HepG2 (cell line): ENCODE results near the gene ROS1.

Source experiments
- CC2D1A ChIP-seq: sonication (generic); formaldehyde crosslinking; IDR thresholded peaks from 2 replicates; pipeline ENCODE4 v1.8.1; 2023; ENCODE audit warnings: mild to moderate bottlenecking, missing genetic modification reagents
- CEBPB ChIP-seq: IDR thresholded peaks from 2 replicates; pipeline ENCODE4 v1.6.1; 2011; ENCODE audit warnings: low read depth, low read length, improper control_type of control experiment, borderline replicate concordance
- FOXA1 ChIP-seq, 2 experiments: fragments of 450-650 bp in 1 of 2; sonication (generic) in 1 of 2; formaldehyde crosslinking in 1 of 2; IDR thresholded peaks; 2 replicates each; pipeline versions ENCODE4 v1.4.0 to v1.6.1; 2016 to 2020; ENCODE audit warnings: missing genetic modification reagents in 1 of 2
- PRMT3 ChIP-seq: sonication (generic); formaldehyde crosslinking; IDR thresholded peaks from 2 replicates; pipeline ENCODE4 v1.8.1; 2022; ENCODE audit warnings: low read depth, mild to moderate bottlenecking, moderate library complexity, missing genetic modification reagents, borderline replicate concordance
- SMAD9 ChIP-seq: sonication (generic); formaldehyde crosslinking; IDR thresholded peaks from 2 replicates; pipeline ENCODE4 v1.5.1; 2020; ENCODE audit warnings: mild to moderate bottlenecking, missing genetic modification reagents
- ZNF138 ChIP-seq: sonication (generic); formaldehyde crosslinking; IDR thresholded peaks from 2 replicates; pipeline ENCODE4 v1.5.0; 2020; ENCODE audit warnings: mild to moderate bottlenecking, low read depth, missing genetic modification reagents
- ZNF256 ChIP-seq: sonication (generic); formaldehyde crosslinking; conservative IDR thresholded peaks from 2 replicates; pipeline ENCODE4 v1.4.0; 2020; ENCODE audit warnings: missing genetic modification reagents
- ZNF605 ChIP-seq: sonication (generic); formaldehyde crosslinking; IDR thresholded peaks from 2 replicates; pipeline ENCODE4 v1.8.0; 2022; ENCODE audit warnings: mild to moderate bottlenecking, missing genetic modification reagents
- TF ChIP-seq, protein P1 (sequence below): sonication (generic); formaldehyde crosslinking; IDR thresholded peaks from 2 replicates; pipeline ENCODE4 v1.5.0; 2020; ENCODE audit warnings: mild to moderate bottlenecking, missing genetic modification reagents, moderate library complexity
- TF ChIP-seq, protein P2 (sequence below): sonication (generic); formaldehyde crosslinking; IDR thresholded peaks from 2 replicates; pipeline ENCODE4 v1.4.0; 2020; ENCODE audit warnings: missing genetic modification reagents

- TF ChIP-seq, protein P1, sequence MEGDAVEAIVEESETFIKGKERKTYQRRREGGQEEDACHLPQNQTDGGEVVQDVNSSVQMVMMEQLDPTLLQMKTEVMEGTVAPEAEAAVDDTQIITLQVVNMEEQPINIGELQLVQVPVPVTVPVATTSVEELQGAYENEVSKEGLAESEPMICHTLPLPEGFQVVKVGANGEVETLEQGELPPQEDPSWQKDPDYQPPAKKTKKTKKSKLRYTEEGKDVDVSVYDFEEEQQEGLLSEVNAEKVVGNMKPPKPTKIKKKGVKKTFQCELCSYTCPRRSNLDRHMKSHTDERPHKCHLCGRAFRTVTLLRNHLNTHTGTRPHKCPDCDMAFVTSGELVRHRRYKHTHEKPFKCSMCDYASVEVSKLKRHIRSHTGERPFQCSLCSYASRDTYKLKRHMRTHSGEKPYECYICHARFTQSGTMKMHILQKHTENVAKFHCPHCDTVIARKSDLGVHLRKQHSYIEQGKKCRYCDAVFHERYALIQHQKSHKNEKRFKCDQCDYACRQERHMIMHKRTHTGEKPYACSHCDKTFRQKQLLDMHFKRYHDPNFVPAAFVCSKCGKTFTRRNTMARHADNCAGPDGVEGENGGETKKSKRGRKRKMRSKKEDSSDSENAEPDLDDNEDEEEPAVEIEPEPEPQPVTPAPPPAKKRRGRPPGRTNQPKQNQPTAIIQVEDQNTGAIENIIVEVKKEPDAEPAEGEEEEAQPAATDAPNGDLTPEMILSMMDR (CRISPR knock-in tag): no peak
- TF ChIP-seq ZNF605 (CRISPR knock-in tag) (no peak), ZNF138 (CRISPR knock-in tag) (no peak), ZNF256 (CRISPR knock-in tag) (no peak), CEBPB (no peak), PRMT3 (CRISPR knock-in tag) (no peak), FOXA1 (IDR thresholded peaks at IDR 0.05) (no peak), FOXA1 (CRISPR knock-in tag; IDR thresholded peaks at IDR 0.05) (no peak), CC2D1A (CRISPR knock-in tag) (no peak), SMAD9 (CRISPR knock-in tag) (no peak)
- TF ChIP-seq, protein P2, sequence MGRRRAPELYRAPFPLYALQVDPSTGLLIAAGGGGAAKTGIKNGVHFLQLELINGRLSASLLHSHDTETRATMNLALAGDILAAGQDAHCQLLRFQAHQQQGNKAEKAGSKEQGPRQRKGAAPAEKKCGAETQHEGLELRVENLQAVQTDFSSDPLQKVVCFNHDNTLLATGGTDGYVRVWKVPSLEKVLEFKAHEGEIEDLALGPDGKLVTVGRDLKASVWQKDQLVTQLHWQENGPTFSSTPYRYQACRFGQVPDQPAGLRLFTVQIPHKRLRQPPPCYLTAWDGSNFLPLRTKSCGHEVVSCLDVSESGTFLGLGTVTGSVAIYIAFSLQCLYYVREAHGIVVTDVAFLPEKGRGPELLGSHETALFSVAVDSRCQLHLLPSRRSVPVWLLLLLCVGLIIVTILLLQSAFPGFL (CRISPR knock-in tag): no peak
Measured at GRCh38 chr6:117425431-117426153, at the start of gene ROS1.
